MM.1S (cell line): ENCODE data around the gene MEGF6.

Experiments used
- DNase-seq: peaks from one replicate; pipeline ENCODE4 v3.0.0-alpha.2; 2015
- H2AFZ ChIP-seq: fragments of 300-600 bp; sonication (generic); 2 replicates; pipeline ENCODE4 v1.6.0; 2016; ENCODE audit warnings: antibody characterized with exemption, low read length
- H3F3A ChIP-seq: fragments of 300-600 bp; sonication (generic); 2 replicates; pipeline ENCODE4 v1.6.1; 2016; ENCODE audit warnings: mild to moderate bottlenecking, antibody characterized with exemption, low read length, moderate library complexity, mixed read lengths; ENCODE audit not compliant: insufficient read depth
- H3K27ac ChIP-seq: fragments of 300-600 bp; sonication (generic); 2 replicates; pipeline ENCODE4 v1.5.1; 2016; ENCODE audit warnings: mild to moderate bottlenecking, low read length
- H3K27me3 ChIP-seq: fragments of 300-600 bp; sonication (generic); replicated peaks from 2 replicates; pipeline ENCODE4 v1.6.0; 2016; ENCODE audit warnings: low read length; ENCODE audit not compliant: insufficient read depth
- H3K36me3 ChIP-seq: fragments of 300-600 bp; sonication (generic); replicated peaks from 2 replicates; pipeline ENCODE4 v1.6.1; 2016; ENCODE audit warnings: mild to moderate bottlenecking, low read length, mixed read lengths; ENCODE audit not compliant: insufficient read depth
- H3K4me1 ChIP-seq: fragments of 300-600 bp; sonication (generic); 2 replicates; pipeline ENCODE4 v1.6.1; 2016; ENCODE audit warnings: low read length, mixed read lengths
- H3K4me2 ChIP-seq: fragments of 300-600 bp; sonication (generic); 2 replicates; pipeline ENCODE4 v1.6.0; 2016; ENCODE audit warnings: low read depth, low read length
- H3K4me3 ChIP-seq: fragments of 300-600 bp; sonication (generic); 2 replicates; pipeline ENCODE4 v1.5.1; 2016; ENCODE audit warnings: low read length, mixed read lengths
- H3K79me2 ChIP-seq: fragments of 300-600 bp; sonication (generic); 2 replicates; pipeline ENCODE4 v1.6.1; 2016; ENCODE audit warnings: mixed run types, low read length, mixed read lengths
- H3K9ac ChIP-seq: fragments of 300-600 bp; sonication (generic); 2 replicates; pipeline ENCODE4 v1.6.1; 2016; ENCODE audit warnings: low read length, mixed read lengths
- H3K9me2 ChIP-seq: fragments of 300-600 bp; sonication (generic); replicated peaks from 2 replicates; pipeline ENCODE4 v1.6.1; 2016; ENCODE audit warnings: mild to moderate bottlenecking, low read length, mixed read lengths; ENCODE audit not compliant: insufficient read depth
- H3K9me3 ChIP-seq: fragments of 300-600 bp; sonication (generic); replicated peaks from 2 replicates; pipeline ENCODE4 v1.6.1; 2016; ENCODE audit warnings: mild to moderate bottlenecking, low read length, mixed read lengths; ENCODE audit not compliant: insufficient read depth
- H4K20me1 ChIP-seq: fragments of 300-600 bp; sonication (generic); 2 replicates; pipeline ENCODE4 v1.6.1; 2016; ENCODE audit warnings: mild to moderate bottlenecking, low read length, moderate library complexity, mixed read lengths; ENCODE audit not compliant: insufficient read depth
- EZH2 ChIP-seq: fragments of 300-600 bp; sonication (generic); optimal IDR thresholded peaks from 2 replicates; pipeline ENCODE3; 2017; ENCODE audit warnings: low read depth, mild to moderate bottlenecking, antibody characterized with exemption, low read length, mixed read lengths
- EZH2phosphoT487 ChIP-seq: fragments of 300-600 bp; sonication (generic); IDR thresholded peaks from 2 replicates; pipeline ENCODE4 v1.6.1; 2018; ENCODE audit warnings: antibody characterized with exemption, low read length
- TF ChIP-seq, protein P1 (sequence below): fragments of 300-600 bp; sonication (generic); IDR thresholded peaks from 2 replicates; pipeline ENCODE4 v1.5.1; 2016; ENCODE audit warnings: antibody characterized with exemption, low read length, mixed read lengths

The MEGF6 gene

DNA sequence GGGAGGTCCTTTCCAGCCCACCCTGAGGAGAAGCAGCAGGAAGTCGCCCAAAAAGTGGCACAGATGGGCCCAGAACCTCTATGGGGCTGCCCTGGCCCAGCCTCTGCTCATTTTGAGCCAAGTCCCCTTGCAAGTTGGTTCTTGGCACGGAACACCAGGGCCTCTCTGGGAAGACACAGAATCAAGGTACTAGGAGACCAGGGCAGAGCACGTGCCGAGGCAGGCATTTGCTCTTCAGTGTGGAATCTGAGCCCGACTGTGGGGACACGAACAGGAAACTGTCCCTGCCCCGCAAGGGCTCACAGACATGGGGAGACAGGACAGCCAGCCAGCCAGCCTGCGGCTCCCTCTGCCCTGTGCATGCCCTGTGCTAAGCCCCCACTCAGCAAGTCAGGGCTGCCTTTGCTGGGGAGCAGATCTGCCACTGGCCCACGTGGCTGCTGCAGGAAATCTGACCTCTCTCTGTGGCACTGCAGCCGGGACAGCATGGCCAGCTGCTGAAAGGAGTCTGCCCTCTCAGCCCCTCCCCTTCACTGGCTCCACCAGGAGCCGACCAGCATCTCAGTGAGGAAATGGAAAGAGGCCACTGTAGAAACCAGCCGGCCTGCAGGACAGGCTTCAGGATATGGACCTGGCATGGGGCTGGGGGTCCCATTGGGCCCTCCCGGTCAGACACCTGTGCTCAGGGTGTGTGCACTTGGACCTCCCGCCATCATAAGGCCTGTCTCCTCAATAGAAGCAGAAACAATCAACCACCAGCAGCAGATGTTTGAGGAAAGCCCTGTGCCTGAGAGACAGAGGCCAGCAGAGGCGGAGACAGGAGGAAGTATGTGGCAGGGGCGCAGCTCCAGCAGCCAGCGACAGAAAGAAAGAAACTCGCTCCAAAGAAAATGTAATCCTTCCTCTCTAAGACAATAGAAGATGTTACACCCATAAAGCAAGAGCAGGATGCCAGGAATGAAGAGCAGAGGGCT, 153.1 kb downstream of the MEGF6 start:
- H3F3A ChIP-seq: no peaks in the 10 kb centered on the region
- no peak overlapping the region for H3K9ac ChIP-seq
- no peaks in the 10 kb centered on the region for H3K9me2 ChIP-seq
- H2AFZ ChIP-seq: no peak overlapping the region
- no peak overlapping the region for H3K4me2 ChIP-seq
- peaks cover 2% of the 10 kb centered on the region; the same call in 1 of the 2 replicates for H3K4me1 ChIP-seq
- DNase-seq: no peak
- H3K9me3 ChIP-seq: no peaks in the 10 kb centered on the region
- TF ChIP-seq, protein P1, sequence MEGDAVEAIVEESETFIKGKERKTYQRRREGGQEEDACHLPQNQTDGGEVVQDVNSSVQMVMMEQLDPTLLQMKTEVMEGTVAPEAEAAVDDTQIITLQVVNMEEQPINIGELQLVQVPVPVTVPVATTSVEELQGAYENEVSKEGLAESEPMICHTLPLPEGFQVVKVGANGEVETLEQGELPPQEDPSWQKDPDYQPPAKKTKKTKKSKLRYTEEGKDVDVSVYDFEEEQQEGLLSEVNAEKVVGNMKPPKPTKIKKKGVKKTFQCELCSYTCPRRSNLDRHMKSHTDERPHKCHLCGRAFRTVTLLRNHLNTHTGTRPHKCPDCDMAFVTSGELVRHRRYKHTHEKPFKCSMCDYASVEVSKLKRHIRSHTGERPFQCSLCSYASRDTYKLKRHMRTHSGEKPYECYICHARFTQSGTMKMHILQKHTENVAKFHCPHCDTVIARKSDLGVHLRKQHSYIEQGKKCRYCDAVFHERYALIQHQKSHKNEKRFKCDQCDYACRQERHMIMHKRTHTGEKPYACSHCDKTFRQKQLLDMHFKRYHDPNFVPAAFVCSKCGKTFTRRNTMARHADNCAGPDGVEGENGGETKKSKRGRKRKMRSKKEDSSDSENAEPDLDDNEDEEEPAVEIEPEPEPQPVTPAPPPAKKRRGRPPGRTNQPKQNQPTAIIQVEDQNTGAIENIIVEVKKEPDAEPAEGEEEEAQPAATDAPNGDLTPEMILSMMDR: no peak
- TF ChIP-seq EZH2 (no peak), EZH2phosphoT487 (no peak)
- H3K4me3 ChIP-seq: no peak overlapping the region
- no peaks in the 10 kb centered on the region for H4K20me1 ChIP-seq
- no peaks in the 10 kb centered on the region for H3K79me2 ChIP-seq
- H3K27me3 ChIP-seq: peaks cover 96% of the 10 kb centered on the region
- H3K36me3 ChIP-seq: no peaks in the 10 kb centered on the region
- H3K27ac ChIP-seq: no peak overlapping the region

GRCh38 chr1:3456964-3457909, 154.1 kb downstream of the MEGF6 start:
- H3K4me1 ChIP-seq: peaks cover 2% of the 10 kb centered on the region; the same call in 1 of the 2 replicates
- no peaks in the 10 kb centered on the region for H3K9me3 ChIP-seq
- H3K27me3 ChIP-seq: peaks cover 93% of the 10 kb centered on the region
- no peaks in the 10 kb centered on the region for H3K9me2 ChIP-seq
- H3F3A ChIP-seq: no peaks in the 10 kb centered on the region
- H3K36me3 ChIP-seq: no peaks in the 10 kb centered on the region
- no peaks in the 10 kb centered on the region for H3K79me2 ChIP-seq
- TF ChIP-seq EZH2: no peak
- TF ChIP-seq, protein P1: no peak
- TF ChIP-seq EZH2phosphoT487: no peak
- no peaks in the 10 kb centered on the region for H4K20me1 ChIP-seq
- no peak overlapping the region for H3K4me3 ChIP-seq
- no peak for DNase-seq
- no peak overlapping the region for H3K27ac ChIP-seq
- no peak overlapping the region for H2AFZ ChIP-seq
- H3K9ac ChIP-seq: no peak overlapping the region
- no peak overlapping the region for H3K4me2 ChIP-seq

- H3K27ac ChIP-seq: no peak overlapping the region
- H4K20me1 ChIP-seq: no peaks in the 10 kb centered on the region
- H2AFZ ChIP-seq: no peak overlapping the region
- no peak overlapping the region for H3K9ac ChIP-seq
- TF ChIP-seq, protein P1: no peak
- no peak for TF ChIP-seq EZH2
- TF ChIP-seq EZH2phosphoT487: no peak
- no peak for DNase-seq
- peaks cover 92% of the 10 kb centered on the region for H3K27me3 ChIP-seq
- no peaks in the 10 kb centered on the region for H3K36me3 ChIP-seq
- H3K4me3 ChIP-seq: no peak overlapping the region
- no peaks in the 10 kb centered on the region for H3K79me2 ChIP-seq
- H3K9me3 ChIP-seq: no peaks in the 10 kb centered on the region
- no peaks in the 10 kb centered on the region for H3K9me2 ChIP-seq
- H3K4me1 ChIP-seq: peaks cover 2% of the 10 kb centered on the region; the same call in 1 of the 2 replicates
- no peaks in the 10 kb centered on the region for H3F3A ChIP-seq
- H3K4me2 ChIP-seq: no peak overlapping the region
Measured at GRCh38 chr1:3456449-3456963, 154.8 kb downstream of the MEGF6 start.
